HepG2 (cell line): Measurements from ENCODE around the gene PLN.

Experiments
- CHD2 ChIP-seq: IDR thresholded peaks from 2 replicates; pipeline ENCODE4 v1.6.1; 2011; ENCODE audit warnings: low read depth, low read length, improper control_type of control experiment
- CSRNP2 ChIP-seq: sonication (generic); formaldehyde crosslinking; conservative IDR thresholded peaks from 2 replicates; pipeline ENCODE4 v1.8.0; 2022; ENCODE audit warnings: low read depth, missing genetic modification reagents
- ESRRA ChIP-seq: sonication (generic); formaldehyde crosslinking; IDR thresholded peaks from 2 replicates; pipeline ENCODE4 v1.5.1; 2020; ENCODE audit warnings: mild to moderate bottlenecking, low read depth, missing genetic modification reagents
- POLR2AphosphoS5 ChIP-seq: IDR thresholded peaks from 2 replicates; pipeline ENCODE4 v1.6.1; 2012; ENCODE audit warnings: low read depth, low read length
- ZFP41 ChIP-seq: sonication (generic); formaldehyde crosslinking; IDR thresholded peaks from 2 replicates; pipeline ENCODE4 v1.4.0; 2020; ENCODE audit warnings: mild to moderate bottlenecking, missing genetic modification reagents, borderline replicate concordance
- ZFX ChIP-seq: sonication (generic); formaldehyde crosslinking; IDR thresholded peaks from 2 replicates; pipeline ENCODE4 v1.4.0; 2020; ENCODE audit warnings: mild to moderate bottlenecking, low read depth, missing genetic modification reagents, moderate library complexity
- ZMYM3 ChIP-seq: sonication (generic); formaldehyde crosslinking; IDR thresholded peaks from 2 replicates; pipeline ENCODE4 v1.5.1; 2020; ENCODE audit warnings: mild to moderate bottlenecking, missing genetic modification reagents
- ZNF557 ChIP-seq: sonication (generic); formaldehyde crosslinking; IDR thresholded peaks from 2 replicates; pipeline ENCODE4 v1.4.0; 2020; ENCODE audit warnings: missing genetic modification reagents

GRCh38 chr6:118578617-118579016, 30.5 kb downstream of the PLN start:
- TF ChIP-seq ZFX (CRISPR knock-in tag) (no peak), ESRRA (CRISPR knock-in tag) (no peak), ZMYM3 (CRISPR knock-in tag) (no peak), ZFP41 (CRISPR knock-in tag) (no peak), ZNF557 (CRISPR knock-in tag) (no peak), CSRNP2 (CRISPR knock-in tag) (no peak), CHD2 (no peak), POLR2AphosphoS5 (no peak)
